Measurements from ENCODE around the gene CEP295NL. TPM values are rescaled to one million over a fixed set of nuclear protein-coding genes. Genes with fewer than 3 reads are reported as not detected.
"Not testable (repeated sequence)": the region's sequence is repeated elsewhere in the genome, so short reads cannot be mapped to it uniquely, and the experiment has no call there.

Gene CEP295NL
- total and polyA plus RNA-seq, 11 donors: 0.23 to 3.3 (median 0.52) TPM

GRCh38 chr17:78878871-78879527, 24.0 kb downstream of the CEP295NL start:
- H3K4me3 ChIP-seq: peak overlapping the region in 9 of 12 donors; percentile 11 to 48 (median 35)
- H3K4me1 ChIP-seq: peaks cover under 1 to 83% (median 71%) of the 10 kb centered on the region in 12 donors
- peaks cover 0 to 5% (median 0%) of the 10 kb centered on the region in 9 donors for H3K36me3 ChIP-seq
- H3K27me3 ChIP-seq: no peaks in the 10 kb centered on the region
- H3K9me3 ChIP-seq: no peaks in the 10 kb centered on the region
- WGBS, 4 donors: 80 to 83% (median 80%) methylated on average over 14 of the region's 14 CpGs
- intact Hi-C loops (cut with DNase I): no loop called here
- no peak for DNase-seq
- ATAC-seq: no peak
- no peak for TF ChIP-seq CTCF (IDR thresholded peaks at IDR 0.05)
- no peak for TF ChIP-seq POLR2A (IDR thresholded peaks at IDR 0.05)
- peak overlapping the region; percentile 78 to 98 (median 92) for H3K27ac ChIP-seq

- Histone ChIP-seq H3K4me3 (no peak overlapping the region), H3K27ac (peak overlapping the region in 6 of 12 donors; percentile 88 to 97 (median 92)), H3K9me3 (no peaks in the 10 kb centered on the region), H3K36me3 (peaks cover 0 to 9% (median 0%) of the 10 kb centered on the region in 9 donors), H3K27me3 (no peaks in the 10 kb centered on the region), H3K4me1 (peaks cover 0 to 83% (median 71%) of the 10 kb centered on the region in 12 donors)
- no peak for TF ChIP-seq CTCF (IDR thresholded peaks at IDR 0.05)
- TF ChIP-seq POLR2A (IDR thresholded peaks at IDR 0.05): no peak
- ATAC-seq: no peak
- intact Hi-C loops (cut with DNase I): no loop called here
- DNase-seq: no peak
- WGBS, 4 donors: 87 to 94% (median 91%) methylated on average over 10 to 15 of the region's 15 CpGs
Measured at GRCh38 chr17:78878261-78878660, 24.7 kb downstream of the CEP295NL start.

GRCh38 chr17:78876954-78877517, 26.0 kb downstream of the CEP295NL start:
- peak in 3 of 4 donors; percentile 33 to 54 (median 53) for ATAC-seq
- peak overlapping the region in 2 of 12 donors; percentile 24 to 48 for H3K27ac ChIP-seq
- WGBS, 4 donors: 79 to 80% (median 80%) methylated on average over 8 of the region's 8 CpGs
- peaks cover 0 to 20% (median 9%) of the 10 kb centered on the region in 9 donors for H3K36me3 ChIP-seq
- intact Hi-C loops (cut with DNase I); H3K4me3 ChIP-seq; H3K27me3 ChIP-seq; DNase-seq; H3K9me3 ChIP-seq: not testable (repeated sequence)
- peaks cover 0 to 73% (median 62%) of the 10 kb centered on the region in 12 donors for H3K4me1 ChIP-seq

- Histone ChIP-seq H3K36me3 (peaks cover 0 to 28% (median 17%) of the 10 kb centered on the region in 9 donors), H3K27ac (peak overlapping the region in 7 of 12 donors; percentile 17 to 75 (median 55)), H3K4me3 (no peak overlapping the region), H3K4me1 (peaks cover 0 to 68% (median 59%) of the 10 kb centered on the region in 12 donors), H3K9me3 (no peaks in the 10 kb centered on the region), H3K27me3 (no peaks in the 10 kb centered on the region)
- ATAC-seq (no peak), DNase-seq (no peak)
- 69 to 89% (median 73%) methylated on average over 7 of the region's 7 CpGs for WGBS, 4 donors
- intact Hi-C loops (cut with DNase I): no loop called here
- TF ChIP-seq POLR2A (IDR thresholded peaks at IDR 0.05) (no peak), CTCF (IDR thresholded peaks at IDR 0.05) (no peak)
Measured at GRCh38 chr17:78876094-78876597, 26.9 kb downstream of the CEP295NL start.
